Testis (tissue), 2 donors: Measurements from ENCODE around the gene ZNF853.

ENCODE experiments used
- CTCF ChIP-seq, 3 experiments: fragments of 450-650 bp in 2 of 3; fragments of 200-600 bp in 1 of 3; sonication (generic) in 1 of 3; IDR thresholded peaks; one replicate each; pipeline ENCODE4 v1.5.1; 2016 to 2019; ENCODE audit warnings: antibody characterized with exemption in 3 of 3, mild to moderate bottlenecking in 2 of 3, moderate library complexity in 1 of 3
- POLR2A ChIP-seq: fragments of 450-650 bp; IDR thresholded peaks from one replicate; pipeline ENCODE4 v1.6.1; 2017; ENCODE audit warnings: antibody characterized with exemption, mild to moderate bottlenecking, moderate library complexity

DNA sequence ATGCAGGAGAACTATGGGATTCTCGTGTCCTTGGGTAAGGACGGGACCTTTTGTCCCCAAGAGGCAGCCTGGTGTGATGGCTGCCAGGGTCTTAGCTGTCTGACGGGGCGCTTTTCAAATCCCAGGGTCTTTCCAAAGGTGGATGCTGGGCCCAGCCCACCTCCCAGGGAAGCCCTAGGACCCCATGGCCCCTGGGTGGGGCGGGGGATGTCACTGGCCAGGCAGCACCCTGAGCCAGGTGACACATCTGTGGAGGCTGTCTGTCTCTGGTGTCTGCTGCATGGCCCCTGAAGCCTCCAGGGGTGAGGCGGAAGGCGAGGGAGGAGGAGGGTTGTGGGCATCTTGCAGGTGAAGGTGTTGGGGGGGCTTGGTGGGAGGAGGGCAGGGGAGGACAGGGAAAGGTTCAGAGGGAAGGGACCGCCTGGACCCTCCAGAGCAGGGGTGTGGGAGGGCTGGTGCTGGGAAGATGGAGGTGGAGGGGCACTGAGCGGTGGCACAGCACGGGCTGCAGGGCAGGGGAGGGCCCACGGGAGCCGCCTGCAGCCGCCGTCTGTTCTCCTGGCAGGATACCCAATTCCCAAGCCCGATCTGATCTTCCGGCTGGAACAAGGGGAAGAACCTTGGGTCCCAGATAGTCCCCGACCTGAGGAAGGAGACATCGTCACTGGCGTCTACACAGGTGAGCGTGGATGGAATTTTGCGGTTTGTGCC, 28.7 kb downstream of the ZNF853 start:
- TF ChIP-seq CTCF (IDR thresholded peaks at IDR 0.05) (no peak), POLR2A (no peak)
